K562 (cell line): ENCODE measurements around the gene SETD1B. TPM values are rescaled to one million over a fixed set of nuclear protein-coding genes. Genes with fewer than 3 reads are reported as not detected.

Source experiments
- ATAC-seq: fragments of 200-7000 bp; cut with Tn5 transposase; 3 replicates; pipeline ENCODE4 v1.9.1; 2020; ENCODE audit warnings: moderate library complexity
- BruUV-seq: library from RNA; stranded (reverse); fragments of 400-500 nt; replicated peaks from 2 replicates; lab custom pipeline; 2021; lab: Mats Ljungman, UMichigan
- CTCF ChIA-PET: fragments of 300-600 bp; formaldehyde crosslinking; extraction: SDS; loops from one replicate; lab custom pipeline; 2021; ENCODE audit warnings: low intra/inter-chr PET ratio; lab: Yijun Ruan, JAX
- POLR2A ChIA-PET: fragments of 300-600, 350-650 bp; sonication (Branson Sonifier 250); formaldehyde crosslinking; extraction: SDS; loops from one replicate; lab custom pipeline; 2021; ENCODE audit warnings: antibody characterized with exemption, inconsistent platforms; lab: Yijun Ruan, JAX
- DNase-seq, 4 experiments: peaks; one replicate each; pipeline versions ENCODE4 v3.0.0 to v3.0.0-alpha.2; 2011 to 2018; ENCODE audit warnings: low spot score in 3 of 4, mixed read lengths in 3 of 4; ENCODE audit errors: extremely low read depth in 1 of 4
- FAIRE-seq: peaks from 2 replicates; lab custom pipeline; 2011; peaks lifted over from hg19 to GRCh38; lab: Jason Lieb, UNC
- H2AFZ ChIP-seq: 2 replicates; pipeline ENCODE4 v1.6.0; 2011; ENCODE audit warnings: low read depth, low read length, control low read depth, inconsistent platforms
- H3K27ac ChIP-seq: fragments of 200-600 bp; 3 replicates; pipeline ENCODE4 v1.8.0; 2011; ENCODE audit warnings: low read depth, mild to moderate bottlenecking, control low read depth, inconsistent platforms, low read length, moderate library complexity, mixed read lengths; ENCODE audit errors: extremely low read depth
- H3K27me3 ChIP-seq, 2 experiments: fragments of 300-600 bp in 1 of 2; 2 replicates in 1 of 2; 3 replicates in 1 of 2; pipeline versions ENCODE4 v1.6.0 to v1.8.0; 2011; ENCODE audit warnings: inconsistent platforms in 2 of 2, low read length in 2 of 2, mild to moderate bottlenecking in 1 of 2, mixed read lengths in 1 of 2, moderate library complexity in 1 of 2; ENCODE audit not compliant: control insufficient read depth in 2 of 2, insufficient read depth in 2 of 2
- H3K36me3 ChIP-seq: fragments of 300-600 bp; 3 replicates; pipeline ENCODE4 v1.8.0; 2011; ENCODE audit warnings: mild to moderate bottlenecking, low read length, inconsistent platforms; ENCODE audit not compliant: control insufficient read depth, insufficient read depth
- H3K4me1 ChIP-seq, 2 experiments: fragments of 200-600 bp in 1 of 2; replicated peaks in 1 of 2; 2 replicates in 1 of 2; 3 replicates in 1 of 2; pipeline versions ENCODE4 v1.5.1 to v1.8.0; 2011; ENCODE audit warnings: inconsistent platforms in 2 of 2, low read length in 2 of 2, mild to moderate bottlenecking in 1 of 2, mixed read lengths in 1 of 2, moderate library complexity in 1 of 2; ENCODE audit not compliant: control insufficient read depth in 2 of 2, insufficient read depth in 2 of 2
- H3K4me2 ChIP-seq: 2 replicates; pipeline ENCODE4 v1.6.1; 2011; ENCODE audit warnings: low read length, control low read depth, inconsistent platforms, mixed read lengths; ENCODE audit not compliant: insufficient read depth
- H3K4me3 ChIP-seq: fragments of 200-600 bp; sonication (generic), shearing (Covaris generic); 2 replicates; pipeline ENCODE4 v1.5.1; 2016; ENCODE audit warnings: control low read depth, inconsistent platforms
- H3K79me2 ChIP-seq: fragments of 200-600 bp; 3 replicates; pipeline ENCODE4 v1.8.0; 2011; ENCODE audit warnings: low read length, inconsistent platforms; ENCODE audit not compliant: control insufficient read depth, insufficient read depth
- H3K9ac ChIP-seq, 2 experiments: 2 replicates each; pipeline versions ENCODE4 v1.6.0 to v1.6.1; 2011; ENCODE audit warnings: low read depth in 2 of 2, low read length in 2 of 2, control low read depth in 1 of 2, inconsistent platforms in 1 of 2, mild to moderate bottlenecking in 1 of 2, mixed read lengths in 1 of 2; ENCODE audit not compliant: insufficient read depth in 1 of 2
- H3K9me1 ChIP-seq: one replicate; pipeline ENCODE4 v1.6.0; 2011; ENCODE audit warnings: inconsistent platforms, mild to moderate bottlenecking, low read length, moderate library complexity; ENCODE audit not compliant: control insufficient read depth, insufficient read depth
- H3K9me3 ChIP-seq: replicated peaks from 2 replicates; pipeline ENCODE4 v1.5.1; 2011; ENCODE audit warnings: low read depth, low read length, inconsistent platforms; ENCODE audit not compliant: control insufficient read depth, insufficient read depth
- H4K20me1 ChIP-seq: replicated peaks from 2 replicates; pipeline ENCODE4 v1.6.1; 2011; ENCODE audit warnings: low read length, inconsistent platforms, mixed read lengths; ENCODE audit not compliant: control insufficient read depth, insufficient read depth
- GTF2B ChIP-seq: IDR thresholded peaks from 2 replicates; pipeline ENCODE4 v1.6.1; 2011; ENCODE audit not compliant: insufficient read length; ENCODE audit errors: extremely low read depth
- HMGN3 ChIP-seq: IDR thresholded peaks from 2 replicates; pipeline ENCODE4 v1.6.1; 2011; ENCODE audit warnings: borderline replicate concordance, low read depth, mild to moderate bottlenecking, mixed read lengths, low read length; ENCODE audit not compliant: insufficient read length; ENCODE audit errors: extremely low read depth
- POLR2G ChIP-seq: fragments of 200-400 bp; formaldehyde crosslinking; IDR thresholded peaks from 2 replicates; pipeline ENCODE4 v1.6.1; 2017; ENCODE audit warnings: low read depth, mild to moderate bottlenecking, antibody characterized with exemption, low read length, moderate library complexity
- RBFOX2 ChIP-seq: fragments of 200-400 bp; formaldehyde crosslinking; IDR thresholded peaks from 2 replicates; pipeline ENCODE4 v1.6.1; 2017; ENCODE audit warnings: low read depth, mild to moderate bottlenecking, low read length, moderate library complexity
- RBM22 ChIP-seq: fragments of 200-400 bp; formaldehyde crosslinking; IDR thresholded peaks from 2 replicates; pipeline ENCODE4 v1.6.1; 2018; ENCODE audit warnings: low read length, low read depth; ENCODE audit not compliant: poor library complexity, severe bottlenecking
- SNIP1 ChIP-seq: fragments of 450-650 bp; IDR thresholded peaks from 2 replicates; pipeline ENCODE4 v1.7.1; 2017; ENCODE audit warnings: low read depth, mild to moderate bottlenecking
- TBP ChIP-seq: optimal IDR thresholded peaks from 2 replicates; pipeline ENCODE3; 2011; ENCODE audit warnings: low read depth, low read length, improper control_type of control experiment
- TCF15 ChIP-seq: fragments of 250-450 bp; sonication (Bioruptor Pico); IDR thresholded peaks from 2 replicates; pipeline ENCODE4 v1.8.0; 2022; ENCODE audit warnings: moderate library complexity, mild to moderate bottlenecking, inconsistent platforms
- ZBTB33 ChIP-seq: sonication (generic); formaldehyde crosslinking; IDR thresholded peaks from 2 replicates; pipeline ENCODE4 v1.8.1; 2023; ENCODE audit warnings: mild to moderate bottlenecking, missing genetic modification reagents
- ZFPM2 ChIP-seq: fragments of 250-450 bp; sonication (Bioruptor Pico); IDR thresholded peaks from 2 replicates; pipeline ENCODE4 v1.5.1; 2022; ENCODE audit warnings: mild to moderate bottlenecking
- ZNF778 ChIP-seq: fragments of 450-650 bp; formaldehyde crosslinking; IDR thresholded peaks from 2 replicates; pipeline ENCODE4 v1.4.0; 2020; ENCODE audit warnings: mild to moderate bottlenecking, moderate library complexity
- WGBS: fragments of 100-300 bp; shearing (Covaris generic); methylation state at CpG from one replicate; pipeline ENCODE4 v1.1.6; 2016; ENCODE audit warnings: low coverage, mixed read lengths; ENCODE audit not compliant: insufficient coverage; ENCODE audit errors: missing lambda C conversion rate; 5-methylcytosine and 5-hydroxymethylcytosine counted together
- in situ Hi-C: fragments of 300-500 bp; cut with MboI; formaldehyde crosslinking; loops from 4 replicates; pipeline ENCODE4 v1.15.0; 2018; ENCODE audit warnings: inconsistent platforms, mixed read lengths
- intact Hi-C: fragments of 100-400 bp; cut with micrococcal nuclease; formaldehyde crosslinking; loops from 2 replicates; pipeline ENCODE4 v1.14.2; 2022
- polyA plus RNA-seq, 8 experiments: library from polyadenylated mRNA; depleted of rRNA in 4 of 8; stranded (reverse) in 5 of 8; unstranded in 3 of 8; fragments of >200 nt; fragmentation: Nextera tagmentation in 2 of 8; fragmentation: Illumina TruSeq in 1 of 8; extraction: Ambion mirVana in 2 of 8; extraction: Trizol in 1 of 8; gene quantifications; 2 replicates each; pipeline versions ENCODE4 v1.2.1 to v1.2.3, GENCODE V29; 2011 to 2014; ENCODE audit warnings: inconsistent platforms in 1 of 8, missing spikeins in 1 of 8
- total RNA-seq, 7 experiments: library from RNA; depleted of rRNA in 6 of 7; stranded (reverse); fragments of >200 nt in 6 of 7; fragmentation: Illumina TruSeq in 2 of 7; extraction: Trizol in 2 of 7; gene quantifications; 2 replicates each; pipeline versions ENCODE4 v1.2.1 to v1.2.3, GENCODE V29; 2011 to 2021; ENCODE audit warnings: low replicate concordance in 1 of 7

The SETD1B gene
- total and polyA plus RNA-seq, 9 of the 15 experiments (the other 6 are each of a cell fraction or from before 2014, with no cell fraction given), result 0.48 to 26.6 (median 2.3) TPM

- CTCF ChIA-PET, result no interaction called here
- WGBS, result 93% methylated on average over 11 of the region's 17 CpGs
Observed at GRCh38 chr12:121779422-121779895, 24.4 kb upstream of the SETD1B start.

More at GRCh38 chr12:121779422-121779895, 24.4 kb upstream of the SETD1B start:
- in situ Hi-C loops, result no loop called here
- Histone ChIP-seq H3K4me2 (no peak overlapping the region), H3K36me3 (peaks cover 16% of the 10 kb centered on the region; the same call in 2 of the 3 replicates), H3K4me1 (peaks cover 15 to 50% of the 10 kb centered on the region in 2 experiments), H3K9me3 (no peaks in the 10 kb centered on the region), H3K9me1 (peaks cover 3% of the 10 kb centered on the region), H4K20me1 (peaks cover 18% of the 10 kb centered on the region), H3K27ac (no peak overlapping the region), H2AFZ (no peak overlapping the region), H3K4me3 (no peak overlapping the region), H3K9ac (no peak overlapping the region; a peak in 1 of 4 replicates), H3K27me3 (no peaks in the 10 kb centered on the region), H3K79me2 (no peaks in the 10 kb centered on the region)
- DNase-seq, result no peak
- intact Hi-C loops, result no loop called here
- TF ChIP-seq ZNF778, result no peak
- TF ChIP-seq RBM22, result peak; percentile 77
- no peak for TF ChIP-seq HMGN3
- 0 out of 2 replicates have a peak, but pooled peaks have one; percentile 22 for TF ChIP-seq RBFOX2
- TF ChIP-seq GTF2B, result no peak
- no peak for TF ChIP-seq TCF15 (CRISPR knock-in tag)
- TF ChIP-seq ZBTB33 (CRISPR knock-in tag), result peak; percentile 58
- no peak for TF ChIP-seq ZFPM2
- no peak for TF ChIP-seq TBP
- peak; percentile 73 for TF ChIP-seq POLR2G
- TF ChIP-seq SNIP1, result no peak
- no peak for ATAC-seq
- POLR2A ChIA-PET, result interaction anchor here (0.6 to 1.2 kb wide), 4 partner anchors 13 to 331 kb away, joined by 3 to 4 read pairs (median 3); no protein-coding TSS in a partner anchor
- no TSS peak for BruUV-seq
- FAIRE-seq, result no peak
